ENCODE measurements around the gene MAST4.

DNA sequence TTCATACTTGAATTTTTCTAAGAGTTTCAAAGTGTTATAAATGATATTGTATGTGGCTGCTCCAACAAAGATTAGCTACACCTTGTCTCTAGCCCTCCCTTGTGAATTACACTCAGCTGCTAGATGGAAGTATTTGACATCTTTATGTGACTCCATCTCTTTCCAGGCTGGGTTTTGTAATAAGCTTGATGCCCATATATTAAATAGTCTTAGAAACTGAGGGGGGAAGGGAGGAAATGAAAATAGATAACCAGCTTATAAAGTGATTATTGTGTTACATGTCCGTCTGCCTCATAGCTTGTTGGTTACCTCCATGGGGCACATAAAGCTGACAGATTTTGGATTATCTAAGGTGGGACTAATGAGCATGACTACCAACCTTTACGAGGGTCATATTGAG is 537.0 kb downstream of the MAST4 start:
- no peak for TF ChIP-seq EZH2 (IDR thresholded peaks at IDR 0.05)
- TF ChIP-seq POLR2AphosphoS5 (IDR thresholded peaks at IDR 0.05; ENCODE audit: borderline replicate concordance, low read depth, low read length), result no peak

All from SK-N-MC (cell line).